Stimulated activated CD8-positive, alpha-beta memory T cell treated with anti-CD3 and anti-CD28 coated beads, Interleukin-2, amount 100 ng/mL, for 1 hour (primary cell): ENCODE measurements around the gene HAND2.

Experiments
- DNase-seq, 2 donors: peaks; one replicate each; pipeline ENCODE4 v3.0.0-alpha.2; 2020; ENCODE audit warnings: low read depth in 2 of 2

The HAND2 gene

GRCh38 chr4:173535957-173536356, 5.9 kb upstream of the HAND2 start:
- no peak for DNase-seq

- DNase-seq = no peak
These were observed 5.3 kb upstream of the HAND2 start for GRCh38 chr4:173535165-173535902.

GRCh38 chr4:173534434-173534833, 4.4 kb upstream of the HAND2 start:
- no peak for DNase-seq

- no peak for DNase-seq
These were observed 2.9 kb upstream of the HAND2 start for GRCh38 chr4:173532725-173533511.

- DNase-seq = no peak
These were observed 1.3 kb upstream of the HAND2 start for GRCh38 chr4:173531086-173531965.

GRCh38 chr4:173530326-173531085, 477 bp upstream of the HAND2 start:
- DNase-seq = no peak

- DNase-seq = no peak
These were observed 1.4 kb downstream of the HAND2 start for GRCh38 chr4:173528378-173529321.

GRCh38 chr4:173527103-173527891, 2.7 kb downstream of the HAND2 start:
- no peak for DNase-seq

GRCh38 chr4:173526724-173527102, 3.3 kb downstream of the HAND2 start:
- DNase-seq = no peak

- no peak for DNase-seq
These were observed 4.0 kb downstream of the HAND2 start for GRCh38 chr4:173526027-173526482.

GRCh38 chr4:173525118-173526011, 4.7 kb downstream of the HAND2 start:
- no peak for DNase-seq

- DNase-seq = no peak
These were observed 5.6 kb downstream of the HAND2 start for GRCh38 chr4:173524218-173525117.

- DNase-seq = no peak
These were observed 7.1 kb downstream of the HAND2 start for GRCh38 chr4:173522951-173523395.

GRCh38 chr4:173522160-173522950, 7.7 kb downstream of the HAND2 start:
- DNase-seq = no peak

- DNase-seq = no peak
These were observed 8.4 kb downstream of the HAND2 start for GRCh38 chr4:173521467-173522159.
